GM19193 (cell line): Measurements from ENCODE around the gene CC2D2A.

Source experiments
- POLR2A ChIP-seq: IDR thresholded peaks from 4 replicates; pipeline ENCODE4 v1.6.1; 2011; ENCODE audit not compliant: insufficient read depth, insufficient read length; ENCODE audit errors: extremely low read depth

The CC2D2A gene

GRCh38 chr4:15587649-15588048 lies 118.0 kb downstream of the CC2D2A start:
- TF ChIP-seq POLR2A = no peak

GRCh38 chr4:15592799-15593198 lies 123.1 kb downstream of the CC2D2A start:
- TF ChIP-seq POLR2A = no peak

- no peak for TF ChIP-seq POLR2A
These were observed 129.0 kb downstream of the CC2D2A start for GRCh38 chr4:15598644-15599043.

- TF ChIP-seq POLR2A = no peak
These were observed 130.5 kb downstream of the CC2D2A start for GRCh38 chr4:15600176-15600575.

- no peak for TF ChIP-seq POLR2A
These were observed 132.2 kb downstream of the CC2D2A start for GRCh38 chr4:15601862-15602261.

- TF ChIP-seq POLR2A = no peak
These were observed 135.9 kb downstream of the CC2D2A start for GRCh38 chr4:15605537-15605936.

GRCh38 chr4:15610855-15611254 lies 141.2 kb downstream of the CC2D2A start:
- TF ChIP-seq POLR2A = no peak

GRCh38 chr4:15612136-15612535 lies 142.5 kb downstream of the CC2D2A start:
- no peak for TF ChIP-seq POLR2A

- no peak for TF ChIP-seq POLR2A
These were observed 167.1 kb downstream of the CC2D2A start for GRCh38 chr4:15636818-15637217.

- no peak for TF ChIP-seq POLR2A
These were observed 168.7 kb downstream of the CC2D2A start for GRCh38 chr4:15638418-15638817.

- TF ChIP-seq POLR2A = no peak
These were observed 178.9 kb downstream of the CC2D2A start for GRCh38 chr4:15648600-15648999.

GRCh38 chr4:15649914-15650545 lies 180.3 kb downstream of the CC2D2A start:
- TF ChIP-seq POLR2A = no peak
